HepG2 (cell line): Measurements from ENCODE around the gene TLE1. TPM values are rescaled to one million over a fixed set of nuclear protein-coding genes. Genes with fewer than 3 reads are reported as not detected.

Experiments
- ARID5B ChIP-seq: IDR thresholded peaks from 2 replicates; pipeline ENCODE4 v1.4.0; 2020; ENCODE audit warnings: mild to moderate bottlenecking, missing genetic modification reagents
- CHD4 ChIP-seq: fragments of 200-600 bp; sonication (generic); IDR thresholded peaks from 2 replicates; pipeline ENCODE4 v1.7.0; 2017; ENCODE audit warnings: mild to moderate bottlenecking, low read length, borderline replicate concordance
- FOSL1 ChIP-seq: sonication (generic); formaldehyde crosslinking; IDR thresholded peaks from 2 replicates; pipeline ENCODE4 v1.9.0; 2021; ENCODE audit warnings: missing genetic modification reagents, borderline replicate concordance
- PPARG ChIP-seq: conservative IDR thresholded peaks from 2 replicates; pipeline ENCODE4 v1.6.1; 2016; ENCODE audit warnings: missing biosample characterization, missing genetic modification reagents
- SAP130 ChIP-seq: IDR thresholded peaks from 2 replicates; pipeline ENCODE4 v1.6.1; 2016; ENCODE audit warnings: low read depth
- ZFP36L2 ChIP-seq: sonication (generic); formaldehyde crosslinking; IDR thresholded peaks from 2 replicates; pipeline ENCODE4 v1.4.0; 2020; ENCODE audit warnings: missing genetic modification reagents
- ZNF75D ChIP-seq: sonication (generic); formaldehyde crosslinking; IDR thresholded peaks from 2 replicates; pipeline ENCODE4 v1.8.1; 2023; ENCODE audit warnings: missing genetic modification reagents, mild to moderate bottlenecking, borderline replicate concordance
- ZSCAN31 ChIP-seq: sonication (generic); formaldehyde crosslinking; IDR thresholded peaks from 2 replicates; pipeline ENCODE4 v1.5.0; 2020; ENCODE audit warnings: low read depth, mild to moderate bottlenecking, missing genetic modification reagents
- polyA plus RNA-seq, 8 experiments: library from polyadenylated mRNA; depleted of rRNA in 3 of 8; stranded (reverse) in 7 of 8; unstranded in 1 of 8; fragments of >200 nt; fragmentation: Illumina TruSeq in 4 of 8; extraction: Trizol in 4 of 8; gene quantifications; 2 replicates each; pipeline versions ENCODE4 v1.2.1 to v1.2.3, GENCODE V29; 2011 to 2016; ENCODE audit warnings: low read depth in 4 of 8, missing spikeins in 1 of 8, mixed read lengths in 1 of 8; ENCODE audit not compliant: insufficient read depth in 1 of 8
- total RNA-seq, 5 experiments: library from RNA; depleted of rRNA; stranded (reverse); fragments of >200 nt; fragmentation: Illumina TruSeq; extraction: Trizol; gene quantifications; 2 replicates each; pipeline ENCODE4 v1.2.3, GENCODE V29; 2016; ENCODE audit warnings: low read depth in 1 of 5
- TF ChIP-seq, protein P1 (sequence below): sonication (generic); formaldehyde crosslinking; IDR thresholded peaks from 2 replicates; pipeline ENCODE4 v1.8.1; 2023; ENCODE audit warnings: missing genetic modification reagents, inconsistent platforms, borderline replicate concordance
- TF ChIP-seq, protein P2 (sequence below): sonication (generic); formaldehyde crosslinking; IDR thresholded peaks from 2 replicates; pipeline ENCODE4 v1.4.0; 2020; ENCODE audit warnings: missing genetic modification reagents, mild to moderate bottlenecking, borderline replicate concordance

Gene TLE1
- total and polyA plus RNA-seq, 2 of the 13 experiments (the other 11 are each of a cell fraction or from before 2014, with no cell fraction given): 35.9 to 109 TPM

GRCh38 chr9:81549500-81550206 lies 139.7 kb downstream of the TLE1 start (continued):
- TF ChIP-seq ARID5B (CRISPR knock-in tag): peak; percentile 90
- peak; percentile 51; the same call in 1 of the 2 replicates for TF ChIP-seq FOSL1
- TF ChIP-seq ZSCAN31 (CRISPR knock-in tag): no peak; the same call in 1 of the 2 replicates
- TF ChIP-seq, protein P1, sequence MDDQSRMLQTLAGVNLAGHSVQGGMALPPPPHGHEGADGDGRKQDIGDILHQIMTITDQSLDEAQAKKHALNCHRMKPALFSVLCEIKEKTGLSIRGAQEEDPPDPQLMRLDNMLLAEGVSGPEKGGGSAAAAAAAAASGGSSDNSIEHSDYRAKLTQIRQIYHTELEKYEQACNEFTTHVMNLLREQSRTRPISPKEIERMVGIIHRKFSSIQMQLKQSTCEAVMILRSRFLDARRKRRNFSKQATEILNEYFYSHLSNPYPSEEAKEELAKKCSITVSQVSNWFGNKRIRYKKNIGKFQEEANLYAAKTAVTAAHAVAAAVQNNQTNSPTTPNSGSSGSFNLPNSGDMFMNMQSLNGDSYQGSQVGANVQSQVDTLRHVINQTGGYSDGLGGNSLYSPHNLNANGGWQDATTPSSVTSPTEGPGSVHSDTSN (CRISPR knock-in tag): no peak
- TF ChIP-seq CHD4: no peak
- TF ChIP-seq ZNF75D (CRISPR knock-in tag): no peak
- peak; percentile 48; the same call in 1 of the 2 replicates for TF ChIP-seq PPARG (CRISPR knock-in tag)
- TF ChIP-seq ZFP36L2 (CRISPR knock-in tag): no peak
- TF ChIP-seq, protein P2, sequence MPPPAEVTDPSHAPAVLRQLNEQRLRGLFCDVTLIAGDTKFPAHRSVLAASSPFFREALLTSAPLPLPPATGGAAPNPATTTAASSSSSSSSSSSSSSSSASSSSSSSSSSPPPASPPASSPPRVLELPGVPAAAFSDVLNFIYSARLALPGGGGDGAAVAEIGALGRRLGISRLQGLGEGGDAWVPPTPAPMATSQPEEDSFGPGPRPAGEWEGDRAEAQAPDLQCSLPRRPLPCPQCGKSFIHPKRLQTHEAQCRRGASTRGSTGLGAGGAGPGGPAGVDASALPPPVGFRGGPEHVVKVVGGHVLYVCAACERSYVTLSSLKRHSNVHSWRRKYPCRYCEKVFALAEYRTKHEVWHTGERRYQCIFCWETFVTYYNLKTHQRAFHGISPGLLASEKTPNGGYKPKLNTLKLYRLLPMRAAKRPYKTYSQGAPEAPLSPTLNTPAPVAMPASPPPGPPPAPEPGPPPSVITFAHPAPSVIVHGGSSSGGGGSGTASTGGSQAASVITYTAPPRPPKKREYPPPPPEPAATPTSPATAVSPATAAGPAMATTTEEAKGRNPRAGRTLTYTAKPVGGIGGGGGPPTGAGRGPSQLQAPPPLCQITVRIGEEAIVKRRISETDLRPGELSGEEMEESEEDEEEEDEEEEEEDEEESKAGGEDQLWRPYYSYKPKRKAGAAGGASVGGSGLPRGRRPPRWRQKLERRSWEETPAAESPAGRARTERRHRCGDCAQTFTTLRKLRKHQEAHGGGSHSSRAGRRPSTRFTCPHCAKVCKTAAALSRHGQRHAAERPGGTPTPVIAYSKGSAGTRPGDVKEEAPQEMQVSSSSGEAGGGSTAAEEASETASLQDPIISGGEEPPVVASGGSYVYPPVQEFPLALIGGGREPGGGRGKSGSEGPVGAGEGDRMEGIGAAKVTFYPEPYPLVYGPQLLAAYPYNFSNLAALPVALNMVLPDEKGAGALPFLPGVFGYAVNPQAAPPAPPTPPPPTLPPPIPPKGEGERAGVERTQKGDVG (CRISPR knock-in tag): no peak
- peak; percentile 63 for TF ChIP-seq SAP130 (CRISPR knock-in tag)
